HG03064 (cell line): Measurements from ENCODE around the gene FERMT2.
"Not testable (repeated sequence)": the region's sequence is repeated elsewhere in the genome, so short reads cannot be mapped to it uniquely, and the experiment has no call there.

Experiments used
- ATAC-seq: cut with Tn5 transposase; IDR thresholded peaks from one replicate; pipeline ENCODE4 v1.9.1; 2021; ENCODE audit warnings: low read depth; ENCODE audit not compliant: unreplicated experiment

FERMT2 gene

DNA sequence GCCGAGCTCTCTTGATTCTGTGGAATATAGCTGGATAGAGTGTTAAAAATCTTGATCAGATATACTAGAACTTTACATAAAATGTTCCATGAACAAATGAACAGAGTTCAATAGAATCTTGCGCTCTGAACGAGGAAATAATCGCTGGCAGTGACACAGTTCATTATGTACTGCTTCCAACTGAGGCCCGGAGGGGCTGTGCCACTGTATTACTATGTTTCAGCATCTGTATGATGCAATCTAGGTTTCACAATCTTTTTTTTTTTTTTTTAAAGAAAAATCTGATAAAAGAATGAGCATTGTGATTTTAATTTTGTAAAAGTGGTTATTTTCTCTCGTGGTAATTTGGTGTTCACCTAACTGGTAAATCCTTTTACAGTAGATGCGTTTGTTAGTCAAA lies 77.2 kb downstream of the FERMT2 start:
- no peak for ATAC-seq

DNA sequence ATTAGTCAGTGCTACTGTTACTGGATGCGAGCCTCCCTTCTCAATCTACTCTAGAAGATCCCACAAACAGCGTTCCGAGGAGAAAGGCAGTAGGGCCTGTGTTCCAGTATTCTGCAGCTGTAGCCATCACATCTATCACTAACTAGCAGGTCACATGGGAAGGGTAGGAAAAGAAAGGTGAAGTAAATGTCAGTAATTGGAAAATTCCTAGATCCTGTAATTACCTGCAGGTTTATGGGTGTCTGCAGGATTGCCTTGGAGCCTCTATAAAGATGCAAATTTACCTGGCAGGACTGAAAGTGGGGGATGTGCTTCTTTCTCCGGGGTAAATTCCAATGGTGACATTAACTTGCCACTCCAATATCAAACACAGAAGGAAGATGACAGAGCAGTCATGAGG lies 77.8 kb downstream of the FERMT2 start:
- no peak for ATAC-seq

DNA sequence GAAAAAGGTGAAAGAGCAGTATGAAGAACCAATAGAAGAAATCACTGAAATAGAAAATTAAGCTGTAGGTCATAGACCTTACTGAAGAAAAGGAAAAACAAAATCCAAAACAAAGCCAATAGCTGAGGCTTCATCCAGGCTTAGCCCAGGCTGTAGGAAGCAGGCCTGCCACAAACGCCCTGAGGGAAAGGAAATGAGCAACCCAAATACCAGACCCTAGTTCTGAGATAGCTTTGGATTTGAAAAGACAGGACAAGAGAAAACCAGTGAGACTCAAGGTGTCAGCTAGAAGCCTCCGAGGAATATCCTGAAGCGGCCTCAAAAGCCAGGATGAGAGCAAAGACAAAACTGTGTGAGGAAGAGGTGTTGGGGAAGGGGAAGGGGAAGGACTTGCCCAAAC lies 79.2 kb downstream of the FERMT2 start:
- ATAC-seq: no peak

DNA sequence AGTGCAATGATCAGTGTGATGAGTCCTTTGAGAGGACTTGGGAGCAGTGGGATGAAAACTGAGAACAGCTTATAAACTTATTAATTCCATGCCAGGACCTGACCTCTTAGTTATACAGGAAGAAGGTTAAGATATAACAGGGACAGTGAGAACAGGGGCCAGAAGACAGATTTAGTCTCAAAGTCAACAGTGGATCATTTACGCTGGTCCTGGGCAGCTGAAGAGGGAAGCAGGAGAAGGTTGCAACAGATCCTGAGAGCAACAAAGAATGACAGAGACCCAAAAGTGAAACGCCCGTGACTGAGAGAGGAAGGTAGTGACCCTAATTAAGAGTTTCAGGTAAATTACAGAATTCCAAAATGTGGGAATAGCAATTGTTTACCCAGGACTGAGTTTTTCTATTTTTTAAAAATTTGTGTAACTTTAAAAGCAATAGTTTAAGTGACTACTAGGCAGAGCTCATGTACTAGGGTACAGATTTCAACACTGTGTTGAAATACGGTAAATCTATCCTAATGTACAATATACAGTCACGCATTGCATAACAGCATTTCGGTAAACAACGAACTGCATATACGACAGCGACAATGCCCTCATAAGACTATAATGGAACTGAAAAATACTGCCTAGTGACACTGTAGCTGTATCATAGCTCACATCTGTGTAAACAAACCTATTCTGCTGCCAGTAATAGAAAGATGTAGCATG lies 81.8 kb downstream of the FERMT2 start:
- no peak for ATAC-seq

DNA sequence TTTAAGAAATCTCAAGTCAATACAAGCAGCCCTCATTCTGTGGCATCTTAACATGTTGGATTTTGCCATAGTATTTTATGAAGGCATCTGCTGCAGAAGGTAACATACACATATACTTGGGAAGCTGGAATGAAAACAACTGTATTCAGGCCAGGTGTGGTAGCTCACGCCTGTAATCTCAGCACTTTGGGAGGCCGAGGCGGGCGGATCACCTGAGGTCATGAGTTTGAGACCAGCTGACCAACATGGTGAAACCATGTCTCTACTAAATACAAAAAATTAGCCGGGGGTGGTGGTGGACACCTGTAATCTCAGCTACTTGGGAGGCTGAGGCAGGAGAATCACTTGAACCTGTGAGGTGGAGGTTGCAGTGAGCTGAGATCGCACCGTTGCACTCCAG lies 86.0 kb downstream of the FERMT2 start:
- ATAC-seq: not testable (repeated sequence)

DNA sequence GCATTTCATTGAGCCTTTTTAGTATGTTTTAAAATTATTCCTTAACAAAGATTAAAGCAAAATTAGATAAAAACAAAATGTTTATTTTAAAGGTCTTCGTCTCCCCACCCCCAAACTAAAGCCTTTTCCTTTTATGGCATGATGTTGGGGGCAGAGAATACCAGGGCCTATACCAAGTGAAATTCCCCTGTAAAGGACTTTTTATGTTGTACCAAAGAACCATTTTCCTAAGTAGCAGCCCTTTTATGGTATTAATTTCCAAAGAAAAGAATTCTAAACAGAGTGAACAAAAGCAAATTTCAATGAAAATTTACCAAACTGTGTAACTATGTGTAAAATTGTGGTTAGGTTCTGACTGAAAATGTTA lies 87.5 kb downstream of the FERMT2 start:
- ATAC-seq: no peak

DNA sequence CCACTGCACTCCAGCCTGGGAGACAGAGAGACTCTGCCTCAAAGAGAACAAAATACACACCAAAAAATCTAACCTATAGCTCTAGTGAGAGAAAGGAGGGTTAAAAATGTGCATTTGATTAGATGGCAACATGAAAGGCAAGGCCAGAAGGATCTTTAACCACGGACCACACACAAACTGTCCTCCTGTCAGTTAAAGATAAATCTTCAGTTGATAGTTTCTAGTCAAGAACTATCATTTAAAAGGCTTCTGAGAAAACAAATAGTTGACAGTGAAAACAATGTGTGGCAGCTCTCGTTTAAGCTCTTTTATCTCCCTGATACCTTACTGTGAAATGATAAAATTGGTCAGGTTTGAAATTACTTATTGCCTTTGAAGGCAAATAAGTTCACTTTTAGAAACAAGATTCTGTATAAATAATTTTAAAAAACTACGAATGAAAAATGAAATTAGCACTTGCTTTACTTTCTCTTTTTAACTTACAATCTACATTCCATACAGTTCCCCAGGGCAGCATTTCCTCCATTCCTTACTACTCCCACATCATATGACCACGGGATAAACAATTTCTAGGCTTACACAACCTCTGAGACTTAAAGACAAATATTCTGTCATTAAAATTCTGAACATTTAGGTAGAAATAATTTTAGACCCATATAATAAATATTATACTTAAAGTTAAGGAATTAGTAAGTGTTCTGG lies 88.1 kb downstream of the FERMT2 start:
- no peak for ATAC-seq

DNA sequence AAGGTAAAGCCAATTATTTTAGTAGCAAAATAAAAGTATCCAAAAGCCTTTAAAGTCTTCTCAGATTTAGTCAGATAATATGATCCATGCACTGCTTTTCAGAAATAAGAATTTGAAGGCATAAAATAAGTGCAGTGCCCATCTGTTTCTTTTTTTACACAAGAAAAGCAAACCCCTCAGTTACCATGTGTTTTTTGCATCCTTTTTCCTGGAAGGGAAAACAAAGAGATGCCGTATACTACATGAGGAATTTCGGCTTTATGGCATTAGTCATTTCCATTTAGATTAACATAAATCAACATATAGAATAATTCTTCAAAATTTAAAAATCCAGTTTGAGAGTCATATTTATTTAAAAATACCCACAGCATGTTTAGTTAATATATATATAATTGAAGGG lies 89.4 kb downstream of the FERMT2 start:
- no peak for ATAC-seq

DNA sequence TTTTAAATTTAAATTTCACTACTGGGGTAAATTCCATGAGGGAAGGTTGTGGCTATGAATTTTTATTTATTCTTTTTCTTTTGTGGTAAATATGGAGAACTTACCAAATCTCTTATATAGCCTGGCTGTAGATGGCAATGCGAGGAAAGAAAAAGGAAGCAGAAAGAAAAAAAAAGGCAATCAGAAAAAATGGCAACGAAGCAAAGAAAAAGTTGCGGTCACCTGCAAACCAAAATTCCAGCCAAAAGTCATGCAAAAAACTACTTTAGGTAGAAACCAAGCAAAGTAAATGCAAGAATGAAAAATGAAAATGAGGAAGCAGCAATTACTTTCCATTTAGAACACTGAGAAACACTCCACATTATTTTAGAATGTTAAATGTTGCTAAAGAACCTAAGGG lies 89.9 kb downstream of the FERMT2 start:
- no peak for ATAC-seq

DNA sequence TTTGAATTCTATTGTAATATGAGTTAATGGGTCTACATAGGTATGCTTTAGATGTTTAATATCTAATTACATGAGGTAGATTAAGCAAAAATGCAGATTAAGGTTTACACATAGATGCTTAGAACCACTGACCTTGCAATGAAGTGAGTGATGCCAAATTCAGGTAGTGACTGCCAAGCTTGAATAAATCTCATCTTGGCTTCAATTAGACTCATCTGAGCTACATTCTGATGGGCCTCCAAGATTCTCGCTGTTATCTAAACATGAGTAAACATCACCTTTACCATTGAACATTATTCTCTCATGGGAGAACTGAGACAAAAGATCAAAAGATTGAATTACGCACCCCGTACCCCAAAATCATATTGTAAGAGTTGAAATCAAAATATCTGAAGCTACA lies 90.6 kb downstream of the FERMT2 start:
- no peak for ATAC-seq

DNA sequence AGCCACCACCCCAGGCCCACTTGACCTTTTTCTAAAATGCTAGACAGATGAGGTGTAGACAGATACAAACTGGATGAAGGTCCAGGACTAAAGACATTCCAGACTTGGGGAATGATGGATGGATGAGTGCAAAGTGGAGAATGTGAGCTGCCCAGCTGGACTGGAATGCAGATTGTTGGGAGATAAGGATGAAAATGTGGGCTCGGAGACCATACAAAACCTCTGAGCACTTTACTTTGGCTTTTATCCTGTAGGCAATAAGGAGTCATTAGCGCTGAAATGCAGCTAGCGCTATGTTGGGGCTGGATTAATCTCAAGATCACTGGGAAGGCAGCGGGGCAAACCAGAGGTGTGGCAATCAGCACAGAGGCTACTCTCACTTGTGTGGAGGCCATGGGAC lies 94.7 kb downstream of the FERMT2 start:
- no peak for ATAC-seq

DNA sequence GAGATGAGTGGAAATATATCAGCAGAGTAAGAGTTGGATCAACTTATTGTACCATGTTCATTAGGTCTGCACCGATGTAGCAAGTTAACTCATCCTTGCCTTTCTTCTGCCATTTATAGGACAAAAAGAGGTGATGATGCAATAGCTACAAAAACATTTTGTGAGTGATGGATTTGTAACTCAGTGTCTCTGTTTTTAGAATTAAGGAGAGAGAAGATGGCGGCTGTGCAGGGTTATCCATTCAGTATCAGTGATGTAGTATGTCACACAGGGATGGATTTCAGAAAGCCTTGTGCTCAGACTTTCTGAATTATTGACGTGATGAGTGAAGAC lies 97.4 kb downstream of the FERMT2 start:
- ATAC-seq: no peak

DNA sequence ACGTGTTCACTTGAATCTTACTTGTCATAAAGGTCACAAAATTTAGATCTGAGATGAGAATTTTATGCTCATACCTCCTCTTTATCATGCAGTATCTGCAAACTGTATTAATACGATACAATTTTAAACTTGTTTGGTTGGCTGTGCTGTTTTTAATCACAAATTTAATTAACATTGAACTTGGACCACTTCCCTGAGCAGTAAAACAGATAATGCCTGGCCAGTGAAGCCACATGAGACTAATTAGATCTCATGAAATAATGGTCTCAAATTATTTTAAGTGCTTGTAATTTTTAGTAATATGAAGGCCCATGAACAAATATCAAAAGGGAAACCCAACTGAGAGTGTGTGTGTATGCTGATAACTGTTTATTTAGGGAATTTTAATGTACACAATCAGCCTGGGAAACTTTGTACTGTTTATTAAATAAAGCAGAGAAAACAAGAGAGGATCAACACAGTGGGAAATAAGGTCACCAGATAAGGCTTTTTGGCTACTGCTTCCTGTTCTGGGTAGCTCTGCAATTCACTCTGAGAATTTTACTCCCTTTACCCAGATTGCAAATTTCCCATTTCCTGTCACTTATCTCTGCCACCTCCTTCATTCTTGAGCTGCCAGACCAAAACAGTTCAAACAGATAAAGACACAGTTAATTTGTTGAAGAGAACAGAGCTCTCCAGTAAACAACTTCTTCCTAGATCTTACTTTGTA lies 97.9 kb downstream of the FERMT2 start:
- ATAC-seq: no peak

DNA sequence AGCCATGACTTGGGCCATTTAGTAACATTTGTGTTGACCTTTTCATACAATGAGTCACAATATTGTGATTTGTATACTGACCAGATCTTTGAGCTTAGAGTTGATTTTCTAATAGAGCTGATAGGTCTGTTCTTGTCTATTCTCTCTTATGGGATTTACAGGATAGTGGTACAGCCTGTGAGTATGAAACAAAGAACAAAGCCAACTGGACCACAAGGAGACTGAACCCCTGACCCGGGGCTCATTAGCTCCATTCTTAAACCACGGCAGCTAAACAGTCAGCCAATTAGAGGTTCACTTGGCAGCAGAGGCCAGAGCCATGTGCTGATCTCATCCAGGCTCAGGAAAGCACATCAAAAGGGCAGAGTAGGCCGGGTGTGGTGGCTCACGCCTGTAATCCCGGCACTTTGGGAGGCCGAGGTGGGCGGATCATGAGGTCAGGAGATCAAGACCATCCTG lies 100.4 kb downstream of the FERMT2 start:
- ATAC-seq: no peak

DNA sequence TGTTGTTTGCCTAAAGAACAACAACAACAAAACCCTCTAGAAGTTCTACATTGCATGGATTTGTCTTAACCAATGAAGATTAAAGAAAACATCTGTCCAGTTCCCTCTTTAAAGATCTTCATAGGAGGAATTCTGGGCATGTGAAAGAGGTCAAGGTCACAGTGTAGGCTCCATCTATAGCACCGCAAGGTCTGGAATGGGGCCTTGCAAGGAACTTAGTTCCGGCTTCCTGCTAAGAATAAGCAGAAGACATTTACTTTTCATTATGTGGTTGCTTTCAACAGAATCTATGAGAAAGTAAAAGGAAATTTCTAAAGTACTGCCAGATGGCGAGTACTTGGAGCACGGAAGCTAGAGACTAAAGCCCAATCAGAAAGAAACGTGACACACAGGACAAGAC lies 102.2 kb downstream of the FERMT2 start:
- no peak for ATAC-seq

DNA sequence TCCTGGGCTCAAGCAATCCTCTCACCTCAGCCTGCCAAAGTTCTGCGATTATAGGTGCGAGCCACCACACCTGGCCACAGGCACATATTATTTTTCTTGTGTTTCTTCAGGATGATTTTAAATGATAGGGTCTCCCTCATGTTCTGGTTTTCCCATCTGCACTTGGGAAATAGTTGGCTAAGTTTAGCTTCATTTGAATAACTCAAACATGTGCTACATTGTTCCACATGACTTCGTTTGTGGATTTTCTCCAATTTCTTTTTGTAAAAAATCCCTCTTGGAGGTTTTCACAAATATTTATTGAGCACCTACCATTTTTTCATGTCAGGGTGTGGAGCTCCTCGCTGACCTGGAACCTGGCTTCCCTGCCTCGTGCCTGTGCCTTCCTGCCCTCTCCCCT lies 104.3 kb downstream of the FERMT2 start:
- no peak for ATAC-seq

DNA sequence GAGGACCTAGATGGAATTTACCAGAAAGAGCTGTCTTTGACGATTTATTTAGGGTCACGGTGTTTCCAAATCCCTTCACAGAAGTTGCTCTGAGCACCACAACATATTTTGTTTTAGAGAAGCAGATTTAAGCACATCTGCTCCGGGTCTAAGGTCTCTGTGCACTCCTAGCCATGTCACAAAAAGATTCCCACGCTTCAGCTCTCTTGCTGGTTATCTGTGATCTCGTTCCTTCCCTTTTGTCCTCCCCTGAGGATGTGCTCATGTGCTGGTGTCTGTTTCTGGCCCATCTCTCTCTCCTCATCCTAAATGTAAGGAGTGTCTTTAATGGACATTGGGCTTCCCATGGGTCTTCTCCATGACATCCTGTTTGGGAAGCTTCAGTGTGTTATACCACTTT lies 105.8 kb downstream of the FERMT2 start:
- ATAC-seq: no peak

DNA sequence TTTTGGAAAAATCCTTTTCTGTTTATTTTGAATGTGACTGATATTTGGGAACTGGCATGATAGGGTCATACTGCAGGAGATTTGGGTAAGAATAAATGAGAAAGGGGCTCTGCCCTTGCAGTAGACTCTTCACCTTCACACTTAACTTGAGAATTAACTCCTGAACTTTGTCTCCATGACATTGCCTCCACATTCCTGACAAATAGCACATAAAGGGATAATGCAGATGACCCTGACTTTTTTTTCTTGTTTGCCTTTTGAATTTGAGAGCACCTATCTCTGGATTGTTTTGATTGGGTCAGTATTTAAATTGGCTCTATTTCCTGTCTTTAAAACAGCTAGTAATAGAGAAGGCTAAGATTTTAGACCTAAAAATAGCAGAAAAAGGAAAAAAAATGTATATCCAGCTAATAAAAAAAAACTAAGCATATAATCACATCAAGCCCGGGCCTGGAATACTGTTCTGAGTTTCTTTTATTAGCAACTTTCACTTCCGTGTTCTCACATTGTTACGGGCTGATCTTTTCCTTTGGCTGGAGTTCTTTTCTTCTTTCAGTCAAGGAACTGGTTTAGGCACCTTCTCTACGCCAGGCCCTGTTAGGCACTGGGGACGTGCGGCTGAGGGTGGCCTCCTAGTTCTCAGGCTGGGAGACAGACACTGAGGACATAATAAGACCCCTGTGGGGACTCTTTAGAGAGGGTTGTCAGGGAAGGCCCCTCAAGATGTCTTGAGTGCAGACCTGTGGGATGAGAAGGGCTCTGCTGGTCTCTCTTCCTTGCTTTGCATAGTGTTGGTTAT lies 106.4 kb downstream of the FERMT2 start:
- ATAC-seq: no peak

DNA sequence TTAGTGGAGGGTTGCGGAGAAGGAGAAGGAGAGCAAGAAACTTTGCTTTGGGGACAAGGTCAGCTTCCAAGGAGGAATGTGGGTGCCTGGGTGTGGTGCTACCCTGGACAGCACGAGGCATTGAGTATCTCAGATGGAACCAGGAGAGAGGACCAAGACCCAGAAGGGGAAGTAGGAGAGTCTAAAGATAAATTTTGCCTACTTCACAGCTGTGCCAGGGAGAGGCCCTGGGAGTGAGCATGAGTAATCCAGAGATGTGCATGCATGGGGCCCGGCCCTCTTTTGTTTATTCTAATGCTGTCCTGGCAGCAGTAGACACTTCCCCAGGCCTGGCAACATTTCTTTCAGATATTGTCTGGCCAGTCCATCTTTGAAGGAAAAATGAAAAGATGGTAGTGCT lies 110.0 kb downstream of the FERMT2 start:
- ATAC-seq: no peak

DNA sequence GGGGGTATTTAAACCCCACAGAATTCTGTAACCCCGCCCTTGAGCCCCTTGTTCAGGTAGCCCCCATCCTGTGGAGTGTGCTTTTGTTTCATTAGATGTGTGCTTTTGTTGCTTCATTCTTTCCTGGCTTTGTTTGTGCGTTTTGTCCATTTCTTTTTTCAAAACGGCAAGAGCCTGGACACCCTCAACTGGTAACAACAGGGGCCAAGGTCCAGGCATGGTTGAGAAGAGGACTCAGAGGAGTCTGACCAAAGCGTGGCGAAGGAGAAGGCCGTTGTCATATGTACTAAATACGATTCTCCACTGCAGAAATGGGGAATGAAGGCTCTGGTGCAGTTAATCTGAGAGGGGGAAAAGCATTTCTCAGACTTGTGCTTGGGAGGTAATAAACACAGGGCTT lies 113.4 kb downstream of the FERMT2 start:
- ATAC-seq: no peak

DNA sequence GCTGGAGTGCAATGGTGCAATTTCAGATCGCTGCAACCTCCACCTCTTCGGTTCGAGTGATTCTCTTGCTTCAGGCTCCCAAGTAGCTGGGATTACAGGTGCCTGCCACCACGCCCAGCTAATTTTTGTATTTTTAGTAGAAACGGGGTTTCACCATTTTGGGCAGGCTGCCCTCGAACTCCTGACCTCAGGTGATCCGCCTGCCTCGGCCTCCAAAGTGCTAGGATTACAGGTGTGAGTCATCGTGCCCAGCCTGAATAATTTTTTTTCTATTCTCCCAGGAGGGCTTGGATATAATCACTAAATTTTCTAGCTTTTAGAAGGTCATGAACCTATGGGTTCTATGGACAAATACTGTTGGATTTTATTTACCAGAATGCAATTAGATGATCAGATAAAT lies 114.8 kb downstream of the FERMT2 start:
- ATAC-seq: no peak
